ENCODE measurements around the gene PNRC1.

Gene PNRC1

GRCh38 chr6:89057759-89058158, 22.8 kb upstream of the PNRC1 start:
- no peaks in the 10 kb centered on the region for H3K27me3 ChIP-seq (ENCODE audit: insufficient read depth, poor library complexity, severe bottlenecking)
- H3K27ac ChIP-seq (replicated peaks): no peak overlapping the region
- no peak for DNase-seq (ENCODE audit: low read depth in 1 of 2, low spot score in 1 of 2)
- TF ChIP-seq CTCF (IDR thresholded peaks at IDR 0.05; ENCODE audit: insufficient read depth, low read length) (no peak), POLR2AphosphoS5 (IDR thresholded peaks at IDR 0.05; ENCODE audit: low read depth) (no peak), REST (IDR thresholded peaks at IDR 0.05; ENCODE audit: insufficient replicate concordance, low read depth) (no peak)
- no peak overlapping the region for H3K4me3 ChIP-seq (replicated peaks; ENCODE audit: insufficient read depth, low read length)

GRCh38 chr6:89058627-89059026, 21.9 kb upstream of the PNRC1 start:
- Histone ChIP-seq H3K27ac (replicated peaks) (no peak overlapping the region), H3K27me3 (ENCODE audit: insufficient read depth, poor library complexity, severe bottlenecking) (no peaks in the 10 kb centered on the region), H3K4me3 (replicated peaks; ENCODE audit: insufficient read depth, low read length) (no peak overlapping the region)
- TF ChIP-seq REST (IDR thresholded peaks at IDR 0.05; ENCODE audit: insufficient replicate concordance, low read depth): no peak
- no peak for TF ChIP-seq CTCF (IDR thresholded peaks at IDR 0.05; ENCODE audit: insufficient read depth, low read length)
- no peak for TF ChIP-seq POLR2AphosphoS5 (IDR thresholded peaks at IDR 0.05; ENCODE audit: low read depth)
- TF ChIP-seq GABPA (IDR thresholded peaks at IDR 0.05; ENCODE audit: low read depth): no peak
- TF ChIP-seq SPI1 (IDR thresholded peaks at IDR 0.05; ENCODE audit: borderline replicate concordance, low read depth): no peak
- no peak for DNase-seq (ENCODE audit: low read depth in 1 of 2, low spot score in 1 of 2)

GRCh38 chr6:89059227-89059626, 21.3 kb upstream of the PNRC1 start:
- no peak for DNase-seq (ENCODE audit: low read depth in 1 of 2, low spot score in 1 of 2)
- H3K27ac ChIP-seq (replicated peaks): no peak overlapping the region
- no peak for TF ChIP-seq REST (IDR thresholded peaks at IDR 0.05; ENCODE audit: insufficient replicate concordance, low read depth)
- TF ChIP-seq GABPA (IDR thresholded peaks at IDR 0.05; ENCODE audit: low read depth): no peak
- no peak for TF ChIP-seq SPI1 (IDR thresholded peaks at IDR 0.05; ENCODE audit: borderline replicate concordance, low read depth)
- TF ChIP-seq CTCF (IDR thresholded peaks at IDR 0.05; ENCODE audit: insufficient read depth, low read length): no peak
- no peak for TF ChIP-seq POLR2AphosphoS5 (IDR thresholded peaks at IDR 0.05; ENCODE audit: low read depth)

More at GRCh38 chr6:89059227-89059626, 21.3 kb upstream of the PNRC1 start:
- Histone ChIP-seq H3K27me3 (ENCODE audit: insufficient read depth, poor library complexity, severe bottlenecking) (no peaks in the 10 kb centered on the region), H3K4me3 (replicated peaks; ENCODE audit: insufficient read depth, low read length) (no peak overlapping the region)

Measured in HL-60 (cell line).